ENCODE measurements around the gene CTR9. TPM values are rescaled to one million over a fixed set of nuclear protein-coding genes. Genes with fewer than 3 reads are reported as not detected.
"Not testable (repeated sequence)": the region's sequence is repeated elsewhere in the genome, so short reads cannot be mapped to it uniquely, and the experiment has no call there.

The CTR9 gene
- total RNA-seq, 3 donors from 2014 or later (not counting 1 experiment from before 2014, with no cell fraction given) = 30.6 to 47.3 (median 38.0) TPM

GRCh38 chr11:10809373-10810160, 58.5 kb downstream of the CTR9 start:
- Histone ChIP-seq H3K4me1 (ENCODE audit: control insufficient read depth, insufficient read depth, low read length) (peaks cover 23% of the 10 kb centered on the region), H3K27ac (ENCODE audit: low read length) (peak overlapping the region; percentile 95), H3K27me3 (ENCODE audit: control insufficient read depth, insufficient read depth, low read length) (no peaks in the 10 kb centered on the region), H3K9me3 (ENCODE audit: control insufficient read depth, insufficient read depth, low read length) (no peaks in the 10 kb centered on the region), H3K4me3 (ENCODE audit: low read length) (peak overlapping the region; percentile 96), H3K36me3 (ENCODE audit: control insufficient read depth, insufficient read depth, low read length) (peaks cover 24% of the 10 kb centered on the region)
- ATAC-seq (peak; percentile 2 to 7 (median 4)), DNase-seq (peak in 1 of 2 donors; percentile 70)
- peak overlapping the region; percentile 97 for H3K4me3 Mint-ChIP-seq
- peaks cover 34 to 42% of the 10 kb centered on the region in 2 donors for H3K4me1 Mint-ChIP-seq
- H3K36me3 Mint-ChIP-seq = peaks cover 4% of the 10 kb centered on the region
- no peak for TF ChIP-seq CTCF (IDR thresholded peaks at IDR 0.05)
- peaks cover 9 to 23% of the 10 kb centered on the region in 2 donors for H3K27me3 Mint-ChIP-seq (ENCODE audit: low read depth in 2 of 2)
- peak overlapping the region; percentile 94 to 95 for H3K27ac Mint-ChIP-seq
- intact Hi-C loops (cut with micrococcal nuclease) = loop anchor here (2.0 to 10.0 kb wide), 3 partner anchors 59 to 1033 kb away; partner anchors contain the start of genes CTR9 and USP47
- H3K9me3 Mint-ChIP-seq = no peaks in the 10 kb centered on the region
- WGBS (ENCODE audit: insufficient coverage) = under 1% methylated on average over 25 of the region's 29 CpGs

GRCh38 chr11:10813945-10814344, 62.9 kb downstream of the CTR9 start:
- peaks cover 25 to 39% of the 10 kb centered on the region in 2 donors for H3K27me3 Mint-ChIP-seq (ENCODE audit: low read depth in 2 of 2)
- Histone ChIP-seq H3K27me3 (ENCODE audit: control insufficient read depth, insufficient read depth, low read length) (no peaks in the 10 kb centered on the region), H3K4me1 (ENCODE audit: control insufficient read depth, insufficient read depth, low read length) (peaks cover 6% of the 10 kb centered on the region), H3K9me3 (ENCODE audit: control insufficient read depth, insufficient read depth, low read length) (no peaks in the 10 kb centered on the region), H3K27ac (ENCODE audit: low read length) (no peak overlapping the region), H3K4me3 (ENCODE audit: low read length) (no peak overlapping the region), H3K36me3 (ENCODE audit: control insufficient read depth, insufficient read depth, low read length) (no peaks in the 10 kb centered on the region)
- no peak for TF ChIP-seq CTCF (IDR thresholded peaks at IDR 0.05)
- peaks cover 10 to 12% of the 10 kb centered on the region in 2 donors for H3K4me1 Mint-ChIP-seq
- ATAC-seq = no peak
- intact Hi-C loops (cut with micrococcal nuclease) = no loop called here
- no peak for DNase-seq
- no peak overlapping the region for H3K27ac Mint-ChIP-seq
- H3K36me3 Mint-ChIP-seq = no peaks in the 10 kb centered on the region
- H3K9me3 Mint-ChIP-seq = no peaks in the 10 kb centered on the region
- H3K4me3 Mint-ChIP-seq = no peak overlapping the region

- DNase-seq (no peak), ATAC-seq (no peak)
- no peak for TF ChIP-seq CTCF (IDR thresholded peaks at IDR 0.05)
- H3K4me1 ChIP-seq (ENCODE audit: control insufficient read depth, insufficient read depth, low read length) = no peaks in the 10 kb centered on the region
- intact Hi-C loops (cut with micrococcal nuclease) = no loop called here
- no peak overlapping the region for H3K27ac Mint-ChIP-seq
- H3K9me3 Mint-ChIP-seq = no peaks in the 10 kb centered on the region
- no peaks in the 10 kb centered on the region for H3K27me3 ChIP-seq (ENCODE audit: control insufficient read depth, insufficient read depth, low read length)
- H3K27ac ChIP-seq (ENCODE audit: low read length) = no peak overlapping the region
- no peaks in the 10 kb centered on the region for H3K36me3 Mint-ChIP-seq
- peaks cover 6 to 7% of the 10 kb centered on the region in 2 donors for H3K4me1 Mint-ChIP-seq
- no peaks in the 10 kb centered on the region for H3K36me3 ChIP-seq (ENCODE audit: control insufficient read depth, insufficient read depth, low read length)
- H3K27me3 Mint-ChIP-seq (ENCODE audit: low read depth in 2 of 2) = peaks cover 22 to 24% of the 10 kb centered on the region in 2 donors
- H3K4me3 Mint-ChIP-seq = no peak overlapping the region
- no peaks in the 10 kb centered on the region for H3K9me3 ChIP-seq (ENCODE audit: control insufficient read depth, insufficient read depth, low read length)
- WGBS (ENCODE audit: insufficient coverage) = 94% methylated on average over 1 of the region's 1 CpG
- no peak overlapping the region for H3K4me3 ChIP-seq (ENCODE audit: low read length)
These were observed 67.5 kb downstream of the CTR9 start for GRCh38 chr11:10818594-10818993.

- H3K27me3 ChIP-seq (ENCODE audit: control insufficient read depth, insufficient read depth, low read length); H3K36me3 Mint-ChIP-seq; H3K27ac ChIP-seq (ENCODE audit: low read length); H3K27me3 Mint-ChIP-seq (ENCODE audit: low read depth in 2 of 2); H3K4me3 Mint-ChIP-seq; H3K9me3 Mint-ChIP-seq; intact Hi-C loops (cut with micrococcal nuclease); H3K4me1 ChIP-seq (ENCODE audit: control insufficient read depth, insufficient read depth, low read length); H3K4me3 ChIP-seq (ENCODE audit: low read length); DNase-seq; H3K9me3 ChIP-seq (ENCODE audit: control insufficient read depth, insufficient read depth, low read length); ATAC-seq; H3K36me3 ChIP-seq (ENCODE audit: control insufficient read depth, insufficient read depth, low read length): not testable (repeated sequence)
- H3K27ac Mint-ChIP-seq = peak overlapping the region in 1 of 2 donors; percentile 81
- H3K4me1 Mint-ChIP-seq = peaks cover 12 to 13% of the 10 kb centered on the region in 2 donors
- WGBS (ENCODE audit: insufficient coverage) = 100% methylated on average over 2 of the region's 3 CpGs
These were observed 71.4 kb downstream of the CTR9 start for GRCh38 chr11:10822491-10822890.
